Mucosa of stomach (tissue), 1 donor: Measurements from ENCODE around the gene NLGN1.

Experiments
- H3K27me3 ChIP-seq: one replicate; pipeline ENCODE4 v1.7.0; 2013; ENCODE audit warnings: mild to moderate bottlenecking, low read length; ENCODE audit not compliant: control insufficient read depth, insufficient read depth
- H3K36me3 ChIP-seq: one replicate; pipeline ENCODE4 v1.7.0; 2013; ENCODE audit warnings: low read length; ENCODE audit not compliant: control insufficient read depth, insufficient read depth
- H3K4me1 ChIP-seq: one replicate; pipeline ENCODE4 v1.7.0; 2013; ENCODE audit warnings: mild to moderate bottlenecking, low read length; ENCODE audit not compliant: control insufficient read depth, insufficient read depth
- H3K4me3 ChIP-seq: one replicate; pipeline ENCODE4 v1.7.0; 2013; ENCODE audit warnings: low read length
- H3K9ac ChIP-seq: one replicate; pipeline ENCODE4 v1.7.0; 2013; ENCODE audit warnings: mild to moderate bottlenecking, low read length, moderate library complexity
- H3K9me3 ChIP-seq: one replicate; pipeline ENCODE4 v1.7.0; 2013; ENCODE audit warnings: mild to moderate bottlenecking, low read length, moderate library complexity; ENCODE audit not compliant: control insufficient read depth
- donor health status: Pancreatic carcinoma.

NLGN1 gene

DNA sequence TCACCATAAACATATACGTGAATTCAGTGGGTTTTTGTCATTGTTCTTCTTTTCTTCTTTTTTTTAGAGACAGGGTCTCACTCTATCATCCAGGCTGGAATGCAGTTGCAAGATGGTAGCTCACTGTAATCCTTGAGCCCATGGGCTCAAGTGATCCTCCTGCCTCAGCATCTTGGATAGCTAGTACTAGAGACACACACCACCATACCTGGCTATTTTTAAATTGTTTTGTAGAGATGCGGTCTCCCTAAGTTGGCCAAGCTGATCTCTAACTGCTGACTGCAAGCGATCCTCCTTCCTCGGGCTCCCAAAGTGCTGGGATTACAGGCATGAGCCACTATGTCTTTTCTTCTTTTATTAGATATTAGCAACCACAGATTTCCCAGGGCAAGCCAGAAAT lies 220.6 kb downstream of the NLGN1 start:
- no peaks in the 10 kb centered on the region for H3K27me3 ChIP-seq
- no peak overlapping the region for H3K9ac ChIP-seq
- H3K4me1 ChIP-seq: no peaks in the 10 kb centered on the region
- H3K4me3 ChIP-seq: no peak overlapping the region
- H3K36me3 ChIP-seq: no peaks in the 10 kb centered on the region
- H3K9me3 ChIP-seq: no peaks in the 10 kb centered on the region

DNA sequence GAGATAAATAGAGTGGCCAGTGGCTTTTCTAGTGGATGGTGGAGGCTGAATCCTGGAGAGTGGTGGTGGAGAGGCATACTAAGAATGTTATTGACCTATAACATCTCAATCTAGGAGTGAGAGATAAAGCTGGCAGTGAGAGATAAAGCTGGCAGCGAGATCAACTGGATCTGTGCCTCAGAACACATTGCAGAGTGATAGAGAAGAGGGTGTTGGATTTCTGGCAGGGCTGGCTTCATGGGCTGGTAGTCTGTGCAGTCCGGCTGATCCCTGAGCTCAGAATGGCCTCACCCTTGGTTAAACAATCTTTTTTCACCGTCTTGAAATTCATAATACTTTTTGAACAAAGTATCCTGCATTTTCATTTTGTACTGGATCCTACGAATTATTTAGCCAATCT lies 221.2 kb downstream of the NLGN1 start:
- no peak overlapping the region for H3K9ac ChIP-seq
- H3K4me1 ChIP-seq: no peaks in the 10 kb centered on the region
- H3K4me3 ChIP-seq: no peak overlapping the region
- H3K9me3 ChIP-seq: no peaks in the 10 kb centered on the region
- no peaks in the 10 kb centered on the region for H3K36me3 ChIP-seq
- no peaks in the 10 kb centered on the region for H3K27me3 ChIP-seq

DNA sequence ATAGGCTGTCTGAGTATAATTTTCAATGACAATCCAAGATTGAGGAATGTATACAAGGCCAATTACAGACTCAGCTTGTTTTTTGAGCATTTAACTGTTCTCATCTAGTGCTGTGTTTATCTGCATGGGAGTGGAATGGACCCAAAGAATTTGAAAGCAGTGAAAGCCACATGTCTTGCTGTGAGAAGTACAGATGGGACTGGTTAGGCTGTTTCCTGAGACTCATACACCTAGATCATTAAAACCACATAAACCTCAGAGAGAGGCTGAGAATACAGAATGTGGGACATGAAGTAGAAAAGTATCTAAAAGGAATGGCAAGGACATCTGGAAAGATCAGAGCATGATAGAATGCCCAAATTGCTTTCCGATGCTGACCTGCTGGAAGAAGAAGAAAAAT lies 224.6 kb downstream of the NLGN1 start:
- Histone ChIP-seq H3K9ac (no peak overlapping the region), H3K4me3 (no peak overlapping the region), H3K9me3 (no peaks in the 10 kb centered on the region), H3K36me3 (no peaks in the 10 kb centered on the region), H3K4me1 (no peaks in the 10 kb centered on the region), H3K27me3 (no peaks in the 10 kb centered on the region)

DNA sequence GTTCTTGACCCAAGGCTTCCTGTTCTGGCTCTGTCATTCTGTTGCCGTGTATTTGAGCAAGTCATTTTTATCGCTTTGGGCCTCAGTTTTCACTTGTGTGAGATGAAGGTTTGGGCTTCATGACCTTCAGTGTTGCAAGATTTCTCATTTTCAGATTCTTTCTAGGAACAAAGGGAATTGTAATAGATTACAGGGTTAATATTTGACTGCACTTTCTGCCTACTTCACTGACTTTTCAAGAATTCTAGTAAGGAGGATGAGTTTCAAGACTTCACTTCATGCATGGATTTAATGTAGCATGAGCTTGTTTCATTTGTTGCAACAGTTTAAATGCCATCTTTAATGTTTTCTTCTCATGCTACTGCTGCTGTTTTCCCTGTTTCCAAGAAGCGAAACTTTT lies 226.5 kb downstream of the NLGN1 start:
- Histone ChIP-seq H3K36me3 (no peaks in the 10 kb centered on the region), H3K9me3 (no peaks in the 10 kb centered on the region), H3K27me3 (no peaks in the 10 kb centered on the region), H3K4me3 (no peak overlapping the region), H3K9ac (no peak overlapping the region), H3K4me1 (no peaks in the 10 kb centered on the region)

DNA sequence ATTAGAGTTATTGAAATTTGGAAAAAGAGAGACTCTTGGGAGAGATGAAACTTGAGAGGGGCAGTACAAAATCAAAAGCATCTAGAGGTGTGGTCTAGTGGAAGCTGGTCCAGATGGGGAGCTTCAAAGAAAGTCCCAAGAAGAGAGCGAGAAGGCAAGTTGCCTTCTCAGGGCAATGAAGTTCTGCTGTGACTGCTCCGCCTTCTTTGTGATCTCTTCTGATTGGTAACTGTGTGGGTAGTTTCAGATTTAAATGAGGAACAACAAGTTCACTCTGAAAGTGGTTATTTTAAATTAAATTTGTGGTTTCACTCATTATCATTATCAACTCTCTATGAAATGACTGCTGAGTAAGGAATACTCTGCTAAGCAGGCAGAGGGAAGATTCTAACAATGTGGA lies 233.3 kb downstream of the NLGN1 start:
- H3K36me3 ChIP-seq: no peaks in the 10 kb centered on the region
- H3K27me3 ChIP-seq: no peaks in the 10 kb centered on the region
- no peaks in the 10 kb centered on the region for H3K9me3 ChIP-seq
- H3K4me3 ChIP-seq: no peak overlapping the region
- H3K4me1 ChIP-seq: no peaks in the 10 kb centered on the region
- no peak overlapping the region for H3K9ac ChIP-seq

DNA sequence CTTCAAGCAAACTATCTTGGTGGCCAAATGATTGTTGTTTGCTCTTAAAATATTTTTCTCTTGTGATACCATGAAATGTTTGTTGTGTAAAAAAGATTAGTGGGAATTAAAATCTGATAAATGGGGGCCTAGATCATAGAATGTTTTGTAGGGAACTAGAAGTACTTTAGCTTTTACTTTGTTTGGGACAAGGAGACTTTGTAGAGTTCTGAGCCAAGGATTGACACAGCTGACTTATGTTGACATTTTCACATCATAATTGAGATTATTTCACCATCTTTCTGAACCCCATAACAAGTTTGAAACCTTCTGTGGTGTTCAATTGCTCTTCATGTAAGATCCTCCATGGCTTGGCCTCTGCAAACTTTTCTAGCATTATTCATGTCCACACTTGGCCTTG lies 235.4 kb downstream of the NLGN1 start:
- H3K9ac ChIP-seq: no peak overlapping the region
- H3K27me3 ChIP-seq: no peaks in the 10 kb centered on the region
- no peaks in the 10 kb centered on the region for H3K4me1 ChIP-seq
- no peaks in the 10 kb centered on the region for H3K36me3 ChIP-seq
- H3K4me3 ChIP-seq: no peak overlapping the region
- no peaks in the 10 kb centered on the region for H3K9me3 ChIP-seq

DNA sequence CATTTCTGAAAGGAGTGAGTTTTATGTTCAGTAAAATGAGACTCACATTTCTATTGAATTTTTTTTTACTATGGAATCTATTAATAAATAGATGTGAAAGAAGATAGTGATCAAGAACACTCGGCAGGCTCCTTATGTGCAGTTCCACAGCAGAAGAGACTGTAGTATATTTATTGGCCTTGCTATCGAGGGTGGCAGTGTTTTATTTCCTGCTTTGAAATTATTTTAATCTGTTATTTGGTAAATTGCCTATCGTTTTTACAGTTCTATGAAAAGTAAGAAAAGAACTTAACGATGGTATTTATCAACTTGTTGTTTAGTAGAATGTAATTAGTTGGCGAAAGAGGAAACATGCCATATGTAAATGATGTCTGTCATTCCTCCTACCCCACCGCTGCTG lies 238.3 kb downstream of the NLGN1 start:
- Histone ChIP-seq H3K36me3 (no peaks in the 10 kb centered on the region), H3K27me3 (no peaks in the 10 kb centered on the region), H3K9ac (no peak overlapping the region), H3K4me3 (no peak overlapping the region), H3K4me1 (no peaks in the 10 kb centered on the region), H3K9me3 (no peaks in the 10 kb centered on the region)

DNA sequence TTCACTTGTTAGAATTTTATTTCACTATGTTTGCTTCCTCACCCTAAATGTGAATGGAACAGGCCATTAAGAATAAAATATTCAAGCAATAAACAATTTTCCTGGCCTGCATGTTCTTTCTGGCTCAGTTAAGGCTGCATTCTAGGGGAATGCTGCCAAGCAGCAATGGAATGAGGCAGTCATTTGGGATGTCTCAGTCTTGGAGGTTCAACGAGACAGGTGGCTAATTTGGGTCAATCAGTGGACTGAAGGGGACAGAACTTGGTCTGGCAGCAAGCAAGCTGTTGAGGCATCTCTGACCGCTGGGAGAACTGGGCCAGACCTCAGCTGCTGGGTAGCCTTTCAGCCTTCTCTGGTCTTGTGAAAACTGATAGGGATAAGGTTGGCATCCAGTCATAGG lies 241.6 kb downstream of the NLGN1 start:
- H3K4me3 ChIP-seq: no peak overlapping the region
- H3K9me3 ChIP-seq: no peaks in the 10 kb centered on the region
- H3K9ac ChIP-seq: no peak overlapping the region
- no peaks in the 10 kb centered on the region for H3K36me3 ChIP-seq
- no peaks in the 10 kb centered on the region for H3K27me3 ChIP-seq
- H3K4me1 ChIP-seq: no peaks in the 10 kb centered on the region

DNA sequence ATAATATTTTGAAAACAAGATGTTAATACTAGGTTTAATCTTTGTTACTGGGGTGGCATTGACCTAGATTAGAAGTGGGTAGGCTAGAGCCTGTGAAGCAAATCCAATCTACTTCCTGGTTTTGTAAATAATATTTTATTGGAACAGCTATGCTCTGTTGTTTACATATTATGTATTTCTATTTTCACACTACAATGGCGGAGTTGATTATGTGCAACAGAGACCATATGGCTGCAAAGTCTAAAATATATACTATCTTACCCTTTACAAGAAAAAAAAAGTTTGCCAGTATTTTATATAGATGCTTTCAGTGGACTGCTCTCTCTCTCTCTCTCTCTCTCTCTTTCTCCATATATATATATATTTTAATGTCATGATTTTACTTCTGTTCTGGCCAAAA lies 244.2 kb downstream of the NLGN1 start:
- H3K9ac ChIP-seq: no peak overlapping the region
- no peaks in the 10 kb centered on the region for H3K36me3 ChIP-seq
- no peaks in the 10 kb centered on the region for H3K9me3 ChIP-seq
- no peaks in the 10 kb centered on the region for H3K4me1 ChIP-seq
- no peak overlapping the region for H3K4me3 ChIP-seq
- H3K27me3 ChIP-seq: no peaks in the 10 kb centered on the region

DNA sequence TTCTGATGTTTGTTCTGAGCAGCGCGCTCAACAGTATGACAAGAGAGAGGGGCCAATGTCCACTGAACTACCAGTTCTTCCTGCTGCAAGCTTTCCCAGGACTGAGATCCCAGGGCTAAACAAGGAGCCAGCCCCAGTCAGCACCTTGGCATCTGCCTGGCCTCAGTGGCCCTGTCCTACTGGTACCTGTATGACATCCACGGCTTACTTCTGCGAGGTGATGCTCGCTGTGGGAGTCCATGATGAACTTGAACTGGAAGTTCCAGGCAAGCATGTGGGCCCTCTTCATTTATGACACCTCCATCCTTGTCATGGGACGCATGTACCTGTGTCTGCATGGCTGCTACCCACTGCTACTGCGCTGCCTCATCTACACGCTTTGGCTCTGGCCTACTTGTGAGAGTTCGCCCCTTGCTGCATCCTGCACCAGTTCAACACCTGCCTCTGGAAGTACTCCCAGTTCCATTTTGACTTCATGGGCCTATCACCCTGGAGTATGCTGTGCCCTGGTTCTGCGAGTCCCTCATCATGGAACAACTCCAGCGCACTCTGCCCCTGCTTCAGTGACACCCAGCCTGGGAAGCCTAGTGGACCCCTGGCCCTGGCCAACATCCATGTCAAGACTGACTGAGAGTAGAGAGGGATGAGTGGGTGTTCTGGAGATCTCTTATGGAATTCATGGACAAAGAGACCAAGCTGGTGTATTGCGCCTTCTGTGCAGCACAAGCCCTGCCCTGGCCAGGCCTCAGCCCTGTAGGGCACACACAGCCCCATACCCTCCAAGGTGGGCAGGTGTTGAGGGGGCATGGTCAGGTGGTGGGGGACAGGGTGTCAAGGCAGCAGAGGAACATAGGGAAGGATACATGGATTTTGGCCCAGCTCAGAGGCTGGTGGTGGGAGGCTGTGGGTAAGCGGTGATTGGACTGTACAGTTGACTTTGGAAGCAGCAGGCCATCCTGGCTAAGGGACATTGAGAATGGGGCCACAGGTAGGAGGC lies 246.8 kb downstream of the NLGN1 start:
- no peaks in the 10 kb centered on the region for H3K4me1 ChIP-seq
- no peak overlapping the region for H3K9ac ChIP-seq
- no peaks in the 10 kb centered on the region for H3K27me3 ChIP-seq
- no peak overlapping the region for H3K4me3 ChIP-seq
- H3K36me3 ChIP-seq: no peaks in the 10 kb centered on the region
- H3K9me3 ChIP-seq: no peaks in the 10 kb centered on the region

DNA sequence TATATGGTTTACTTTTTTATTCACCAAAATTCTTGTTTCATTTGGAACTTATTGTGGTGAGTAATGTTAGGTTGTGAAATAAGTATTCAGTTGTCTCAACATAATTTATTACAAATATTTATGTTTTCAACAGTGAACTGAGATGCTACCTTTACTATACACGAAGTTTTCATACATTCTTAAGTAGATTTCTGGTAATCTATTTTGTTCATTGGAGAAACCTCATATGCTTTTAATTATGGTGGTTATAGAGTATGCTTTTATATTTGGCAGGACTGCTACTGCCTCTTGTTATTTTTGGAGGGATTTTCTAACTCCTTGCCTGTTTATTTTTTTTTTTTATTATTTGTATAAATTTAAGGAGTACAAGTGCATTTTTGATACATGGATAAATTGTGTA lies 253.1 kb downstream of the NLGN1 start:
- no peak overlapping the region for H3K9ac ChIP-seq
- H3K4me1 ChIP-seq: no peaks in the 10 kb centered on the region
- no peaks in the 10 kb centered on the region for H3K9me3 ChIP-seq
- no peaks in the 10 kb centered on the region for H3K36me3 ChIP-seq
- H3K4me3 ChIP-seq: no peak overlapping the region
- no peaks in the 10 kb centered on the region for H3K27me3 ChIP-seq

DNA sequence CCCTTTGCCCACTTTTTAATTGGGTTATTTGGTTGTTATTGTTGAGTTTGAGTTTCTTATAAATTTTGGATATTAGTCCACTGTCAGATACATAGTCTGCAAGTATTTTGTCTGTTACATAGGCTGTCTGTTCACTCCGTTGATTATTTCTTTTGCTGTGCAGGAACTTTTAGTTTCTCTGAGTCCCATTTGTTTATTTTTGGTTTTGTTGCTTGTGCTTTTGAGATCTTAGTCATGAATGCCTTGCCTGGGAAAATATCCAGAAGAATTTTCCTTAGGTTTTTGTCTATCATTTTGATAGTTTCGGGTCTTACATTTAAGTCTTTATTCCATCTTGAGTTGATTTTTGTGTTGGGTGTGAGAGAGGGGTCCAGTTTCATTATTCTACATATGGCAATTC lies 254.5 kb downstream of the NLGN1 start:
- Histone ChIP-seq H3K27me3 (no peaks in the 10 kb centered on the region), H3K36me3 (no peaks in the 10 kb centered on the region), H3K9me3 (no peaks in the 10 kb centered on the region), H3K9ac (no peak overlapping the region), H3K4me3 (no peak overlapping the region), H3K4me1 (no peaks in the 10 kb centered on the region)
